ENCODE results near the gene UBE2M.

UBE2M gene

GRCh38 chr19:58535857-58536256, 22.6 kb downstream of the UBE2M start:
- no peak for DNase-seq (ENCODE audit: low spot score)
- no peaks in the 10 kb centered on the region for H3K27me3 ChIP-seq (ENCODE audit: insufficient read depth, poor library complexity, severe bottlenecking)
- no peak overlapping the region for H3K27ac ChIP-seq (ENCODE audit: poor library complexity, severe bottlenecking)
- no peak for TF ChIP-seq CTCF (IDR thresholded peaks at IDR 0.05; ENCODE audit: poor library complexity, severe bottlenecking)
- H3K4me3 ChIP-seq (ENCODE audit: severe bottlenecking), result no peak overlapping the region
- no peak for ATAC-seq (ENCODE audit: low read depth)
- H3K36me3 ChIP-seq (ENCODE audit: low read depth), result no peaks in the 10 kb centered on the region
- H3K4me1 ChIP-seq (ENCODE audit: insufficient read depth, poor library complexity, severe bottlenecking), result no peaks in the 10 kb centered on the region
- H3K9me3 ChIP-seq (ENCODE audit: severe bottlenecking), result no peaks in the 10 kb centered on the region

- Histone ChIP-seq H3K27me3 (ENCODE audit: insufficient read depth, poor library complexity, severe bottlenecking) (no peaks in the 10 kb centered on the region), H3K9me3 (ENCODE audit: severe bottlenecking) (no peaks in the 10 kb centered on the region), H3K4me3 (ENCODE audit: severe bottlenecking) (no peak overlapping the region), H3K27ac (ENCODE audit: poor library complexity, severe bottlenecking) (no peak overlapping the region), H3K36me3 (ENCODE audit: low read depth) (no peaks in the 10 kb centered on the region), H3K4me1 (ENCODE audit: insufficient read depth, poor library complexity, severe bottlenecking) (no peaks in the 10 kb centered on the region)
- no peak for DNase-seq (ENCODE audit: low spot score)
- ATAC-seq (ENCODE audit: low read depth), result no peak
- no peak for TF ChIP-seq CTCF (IDR thresholded peaks at IDR 0.05; ENCODE audit: poor library complexity, severe bottlenecking)
These were observed 27.2 kb downstream of the UBE2M start for GRCh38 chr19:58531034-58531840.

- Histone ChIP-seq H3K27me3 (ENCODE audit: insufficient read depth, poor library complexity, severe bottlenecking) (no peaks in the 10 kb centered on the region), H3K27ac (ENCODE audit: poor library complexity, severe bottlenecking) (no peak overlapping the region), H3K4me1 (ENCODE audit: insufficient read depth, poor library complexity, severe bottlenecking) (no peaks in the 10 kb centered on the region), H3K36me3 (ENCODE audit: low read depth) (no peaks in the 10 kb centered on the region), H3K9me3 (ENCODE audit: severe bottlenecking) (no peaks in the 10 kb centered on the region), H3K4me3 (ENCODE audit: severe bottlenecking) (no peak overlapping the region)
- TF ChIP-seq CTCF (IDR thresholded peaks at IDR 0.05; ENCODE audit: poor library complexity, severe bottlenecking), result no peak
- no peak for ATAC-seq (ENCODE audit: low read depth)
- no peak for DNase-seq (ENCODE audit: low spot score)
These were observed 29.0 kb downstream of the UBE2M start for GRCh38 chr19:58529405-58529804.

- no peak overlapping the region for H3K27ac ChIP-seq (ENCODE audit: poor library complexity, severe bottlenecking)
- H3K9me3 ChIP-seq (ENCODE audit: severe bottlenecking), result no peaks in the 10 kb centered on the region
- no peaks in the 10 kb centered on the region for H3K36me3 ChIP-seq (ENCODE audit: low read depth)
- H3K4me1 ChIP-seq (ENCODE audit: insufficient read depth, poor library complexity, severe bottlenecking), result peaks cover 3% of the 10 kb centered on the region
- no peak overlapping the region for H3K4me3 ChIP-seq (ENCODE audit: severe bottlenecking)
- no peak for ATAC-seq (ENCODE audit: low read depth)
- no peaks in the 10 kb centered on the region for H3K27me3 ChIP-seq (ENCODE audit: insufficient read depth, poor library complexity, severe bottlenecking)
- TF ChIP-seq CTCF (IDR thresholded peaks at IDR 0.05; ENCODE audit: poor library complexity, severe bottlenecking), result no peak
- DNase-seq (ENCODE audit: low spot score), result no peak
These were observed 35.7 kb downstream of the UBE2M start for GRCh38 chr19:58522709-58523108.

- ATAC-seq (ENCODE audit: low read depth), result no peak
- Histone ChIP-seq H3K4me3 (ENCODE audit: severe bottlenecking) (no peak overlapping the region), H3K36me3 (ENCODE audit: low read depth) (no peaks in the 10 kb centered on the region; the same call in 1 of the 2 replicates), H3K4me1 (ENCODE audit: insufficient read depth, poor library complexity, severe bottlenecking) (peaks cover 3% of the 10 kb centered on the region), H3K9me3 (ENCODE audit: severe bottlenecking) (no peaks in the 10 kb centered on the region), H3K27me3 (ENCODE audit: insufficient read depth, poor library complexity, severe bottlenecking) (no peaks in the 10 kb centered on the region), H3K27ac (ENCODE audit: poor library complexity, severe bottlenecking) (peak overlapping the region; percentile 92)
- TF ChIP-seq CTCF (IDR thresholded peaks at IDR 0.05; ENCODE audit: poor library complexity, severe bottlenecking), result no peak
- DNase-seq (ENCODE audit: low spot score), result no peak
These were observed 36.8 kb downstream of the UBE2M start for GRCh38 chr19:58521651-58522050.
